ENCODE results near the gene DLG1.

- no peak for TF ChIP-seq POLR2AphosphoS5 (IDR thresholded peaks at IDR 0.05; ENCODE audit: low read depth, low read length)
- TF ChIP-seq TAF1 (IDR thresholded peaks at IDR 0.05; ENCODE audit: borderline replicate concordance, insufficient read depth, low read length), result no peak
These were observed 161.7 kb downstream of the DLG1 start for GRCh38 chr3:197136744-197137143.
